Hepatocyte (in vitro differentiated cells): ENCODE data around the gene CPEB1. TPM values are rescaled to one million over a fixed set of nuclear protein-coding genes. Genes with fewer than 3 reads are reported as not detected.
A peak's percentile ranks its signal among the peaks of the same experiment; 100 is the strongest.

ENCODE experiments used
- DNase-seq: peaks from one replicate; pipeline ENCODE4 v3.0.0-alpha.2; 2016; ENCODE audit warnings: low spot score
- H2AFZ ChIP-seq: fragments of 200-600 bp; sonication (generic); 2 replicates; pipeline ENCODE4 v1.6.0; 2016; ENCODE audit warnings: antibody characterized with exemption, mild to moderate bottlenecking
- H3K27ac ChIP-seq: fragments of 200-600 bp; sonication (generic); 2 replicates; pipeline ENCODE4 v1.5.1; 2016; ENCODE audit warnings: mild to moderate bottlenecking
- H3K27me3 ChIP-seq: fragments of 200-600 bp; sonication (generic); 2 replicates; pipeline ENCODE4 v1.6.1; 2016
- H3K36me3 ChIP-seq: fragments of 200-600 bp; sonication (generic); replicated peaks from 2 replicates; pipeline ENCODE4 v1.5.1; 2016; ENCODE audit warnings: low read depth; ENCODE audit not compliant: insufficient read depth
- H3K4me1 ChIP-seq: fragments of 200-600 bp; sonication (generic); 2 replicates; pipeline ENCODE4 v1.5.1; 2016; ENCODE audit warnings: mild to moderate bottlenecking, moderate library complexity; ENCODE audit not compliant: insufficient read depth
- H3K4me2 ChIP-seq: fragments of 200-600 bp; sonication (generic); 2 replicates; pipeline ENCODE4 v1.6.0; 2016
- H3K4me3 ChIP-seq: fragments of 200-600 bp; sonication (generic); 2 replicates; pipeline ENCODE4 v1.5.1; 2016; ENCODE audit warnings: mild to moderate bottlenecking
- H3K79me2 ChIP-seq: fragments of 200-600 bp; sonication (generic); 2 replicates; pipeline ENCODE4 v1.6.0; 2017; ENCODE audit warnings: mild to moderate bottlenecking
- H3K9me2 ChIP-seq: fragments of 200-600 bp; sonication (generic); replicated peaks from 2 replicates; pipeline ENCODE4 v1.6.0; 2017; ENCODE audit warnings: mild to moderate bottlenecking; ENCODE audit not compliant: insufficient read depth
- H3K9me3 ChIP-seq: fragments of 200-600 bp; sonication (generic); 2 replicates; pipeline ENCODE4 v1.5.1; 2016; ENCODE audit warnings: low read depth, mild to moderate bottlenecking
- H4K20me1 ChIP-seq: fragments of 200-600 bp; sonication (generic); 2 replicates; pipeline ENCODE4 v1.6.0; 2016; ENCODE audit warnings: mild to moderate bottlenecking; ENCODE audit not compliant: insufficient read depth, poor library complexity, severe bottlenecking
- CTCF ChIP-seq: fragments of 200-600 bp; sonication (generic); IDR thresholded peaks from 2 replicates; pipeline ENCODE4 v1.5.1; 2016; ENCODE audit warnings: antibody characterized with exemption, mild to moderate bottlenecking; ENCODE audit not compliant: poor library complexity
- EZH2 ChIP-seq: fragments of 200-600 bp; sonication (generic); IDR thresholded peaks from 2 replicates; pipeline ENCODE4 v1.6.1; 2016; ENCODE audit warnings: antibody characterized with exemption, mild to moderate bottlenecking, borderline replicate concordance
- EZH2phosphoT487 ChIP-seq: fragments of 200-600 bp; sonication (generic); IDR thresholded peaks from one replicate; pipeline ENCODE4 v1.6.1; 2018; ENCODE audit warnings: antibody characterized with exemption, mild to moderate bottlenecking, low read depth, moderate library complexity; ENCODE audit not compliant: unreplicated experiment, severe bottlenecking
- WGBS: methylation state at CpG from one replicate; pipeline ENCODE4 v1.1.6; 2016; ENCODE audit warnings: low lambda C conversion rate; ENCODE audit errors: missing lambda C conversion rate; 5-methylcytosine and 5-hydroxymethylcytosine counted together
- polyA plus RNA-seq: library from polyadenylated mRNA; unstranded; fragments of >200 nt; fragmentation: Nextera tagmentation; extraction: Ambion mirVana; gene quantifications from 2 replicates; pipeline ENCODE4 v1.2.1, GENCODE V29; 2016
- total RNA-seq: library from RNA; depleted of rRNA; stranded (reverse); fragments of >200 nt; gene quantifications from 2 replicates; pipeline ENCODE4 v1.2.3, GENCODE V29; 2014

The CPEB1 gene
- total and polyA plus RNA-seq, 2 experiments from 2014 or later, result 0.87 to 1.9 TPM

- Histone ChIP-seq H3K4me3 (peak within 1 kb of the TSS; percentile 94), H3K4me1 (peaks cover 14% of the 10 kb centered on the region), H3K4me2 (peak within 1 kb of the TSS; percentile 84), H3K9me2 (no peaks in the 10 kb centered on the region), H3K27ac (peak within 1 kb of the TSS; percentile 96), H3K9me3 (no peaks in the 10 kb centered on the region), H4K20me1 (peaks cover 37% of the 10 kb centered on the region), H2AFZ (peak within 1 kb of the TSS; percentile 73), H3K36me3 (no peaks in the 10 kb centered on the region), H3K79me2 (peaks cover 34% of the 10 kb centered on the region), H3K27me3 (no peaks in the 10 kb centered on the region)
- peak; percentile 97 for DNase-seq
- TF ChIP-seq CTCF (peak; percentile 99), EZH2phosphoT487 (no peak)
- 1% methylated on average over 74 of the region's 81 CpGs for WGBS
Observed at GRCh38 chr15:82540055-82540983, 106.8 kb downstream of the CPEB1 start, which contains the start of gene RPS17. Gene RPS17 (minus strand): TSS chr15:82540457. CDS start chr15:82540428, 29 bp downstream.

- Histone ChIP-seq H3K4me1 (peaks cover 14% of the 10 kb centered on the region), H3K9me3 (no peaks in the 10 kb centered on the region), H3K27ac (peak overlapping the region; percentile 91), H3K36me3 (peaks cover under 1% of the 10 kb centered on the region), H3K4me2 (peak overlapping the region; percentile 83), H3K27me3 (no peaks in the 10 kb centered on the region), H2AFZ (peak overlapping the region; percentile 63), H3K79me2 (peaks cover 34% of the 10 kb centered on the region), H3K4me3 (peak overlapping the region; percentile 94), H3K9me2 (no peaks in the 10 kb centered on the region), H4K20me1 (peaks cover 37% of the 10 kb centered on the region)
- WGBS, result 2% methylated on average over 21 of the region's 23 CpGs
- TF ChIP-seq EZH2 (no peak), EZH2phosphoT487 (no peak), CTCF (no peak)
- DNase-seq, result peak; percentile 30
Observed at GRCh38 chr15:82539691-82540054, 107.5 kb downstream of the CPEB1 start.

GRCh38 chr15:82538961-82539690, 108.0 kb downstream of the CPEB1 start:
- WGBS, result 12% methylated on average over 28 of the region's 28 CpGs
- H4K20me1 ChIP-seq, result peaks cover 37% of the 10 kb centered on the region
- no peak for DNase-seq
- no peaks in the 10 kb centered on the region for H3K9me3 ChIP-seq
- peak overlapping the region; percentile 91 for H3K27ac ChIP-seq
- peak overlapping the region; percentile 94 for H3K4me3 ChIP-seq
- H3K4me1 ChIP-seq, result peaks cover 14% of the 10 kb centered on the region
- H2AFZ ChIP-seq, result no peak overlapping the region
- TF ChIP-seq EZH2phosphoT487 (no peak), CTCF (no peak), EZH2 (no peak)
- no peaks in the 10 kb centered on the region for H3K9me2 ChIP-seq
- H3K36me3 ChIP-seq, result peaks cover 3% of the 10 kb centered on the region
- peak overlapping the region; percentile 83 for H3K4me2 ChIP-seq
- no peaks in the 10 kb centered on the region for H3K27me3 ChIP-seq
- H3K79me2 ChIP-seq, result peaks cover 34% of the 10 kb centered on the region
